PFSK-1 (cell line): ENCODE data around the gene TPSD1.

Experiments
- POLR2AphosphoS5 ChIP-seq: IDR thresholded peaks from 2 replicates; pipeline ENCODE4 v1.6.1; 2012; ENCODE audit warnings: low read depth, mild to moderate bottlenecking, control low read depth, low read length, moderate library complexity
- TF ChIP-seq, protein P1 (sequence below), 2 experiments: IDR thresholded peaks; 2 replicates each; pipeline versions ENCODE4 v1.6.1 to v1.8.0; 2011 to 2012; ENCODE audit warnings: low read depth in 2 of 2, low read length in 2 of 2, control low read depth in 1 of 2, inconsistent platforms in 1 of 2, mild to moderate bottlenecking in 1 of 2, moderate library complexity in 1 of 2; ENCODE audit not compliant: insufficient read depth in 1 of 2

DNA sequence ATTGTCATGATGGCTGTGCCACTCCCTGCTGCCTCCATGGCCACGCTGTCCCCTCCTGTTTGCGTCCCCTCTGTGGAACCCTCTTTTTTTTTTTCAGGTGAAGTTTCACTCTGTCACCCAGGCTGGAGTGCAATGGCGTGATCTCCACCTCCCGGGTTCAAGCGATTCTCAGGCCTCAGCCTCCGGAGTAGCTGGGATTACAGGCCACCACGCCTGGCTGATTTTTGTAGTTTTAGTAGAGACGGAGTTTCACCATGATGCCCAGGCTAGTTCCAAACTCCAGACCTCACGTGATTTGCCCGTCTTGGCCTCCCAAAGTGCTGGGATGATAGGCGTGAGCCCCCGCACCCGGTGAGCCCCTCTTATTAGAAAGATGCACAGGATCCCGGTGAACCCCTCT lies 42.5 kb downstream of the TPSD1 start:
- no peak for TF ChIP-seq POLR2AphosphoS5
- TF ChIP-seq, protein P1, sequence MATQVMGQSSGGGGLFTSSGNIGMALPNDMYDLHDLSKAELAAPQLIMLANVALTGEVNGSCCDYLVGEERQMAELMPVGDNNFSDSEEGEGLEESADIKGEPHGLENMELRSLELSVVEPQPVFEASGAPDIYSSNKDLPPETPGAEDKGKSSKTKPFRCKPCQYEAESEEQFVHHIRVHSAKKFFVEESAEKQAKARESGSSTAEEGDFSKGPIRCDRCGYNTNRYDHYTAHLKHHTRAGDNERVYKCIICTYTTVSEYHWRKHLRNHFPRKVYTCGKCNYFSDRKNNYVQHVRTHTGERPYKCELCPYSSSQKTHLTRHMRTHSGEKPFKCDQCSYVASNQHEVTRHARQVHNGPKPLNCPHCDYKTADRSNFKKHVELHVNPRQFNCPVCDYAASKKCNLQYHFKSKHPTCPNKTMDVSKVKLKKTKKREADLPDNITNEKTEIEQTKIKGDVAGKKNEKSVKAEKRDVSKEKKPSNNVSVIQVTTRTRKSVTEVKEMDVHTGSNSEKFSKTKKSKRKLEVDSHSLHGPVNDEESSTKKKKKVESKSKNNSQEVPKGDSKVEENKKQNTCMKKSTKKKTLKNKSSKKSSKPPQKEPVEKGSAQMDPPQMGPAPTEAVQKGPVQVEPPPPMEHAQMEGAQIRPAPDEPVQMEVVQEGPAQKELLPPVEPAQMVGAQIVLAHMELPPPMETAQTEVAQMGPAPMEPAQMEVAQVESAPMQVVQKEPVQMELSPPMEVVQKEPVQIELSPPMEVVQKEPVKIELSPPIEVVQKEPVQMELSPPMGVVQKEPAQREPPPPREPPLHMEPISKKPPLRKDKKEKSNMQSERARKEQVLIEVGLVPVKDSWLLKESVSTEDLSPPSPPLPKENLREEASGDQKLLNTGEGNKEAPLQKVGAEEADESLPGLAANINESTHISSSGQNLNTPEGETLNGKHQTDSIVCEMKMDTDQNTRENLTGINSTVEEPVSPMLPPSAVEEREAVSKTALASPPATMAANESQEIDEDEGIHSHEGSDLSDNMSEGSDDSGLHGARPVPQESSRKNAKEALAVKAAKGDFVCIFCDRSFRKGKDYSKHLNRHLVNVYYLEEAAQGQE (IDR thresholded peaks at IDR 0.05; ENCODE audit: insufficient read depth in 1 of 2, low read depth in 2 of 2, low read length in 2 of 2): no peak
